ENCODE results near the gene ATP6V1E1.

DNA sequence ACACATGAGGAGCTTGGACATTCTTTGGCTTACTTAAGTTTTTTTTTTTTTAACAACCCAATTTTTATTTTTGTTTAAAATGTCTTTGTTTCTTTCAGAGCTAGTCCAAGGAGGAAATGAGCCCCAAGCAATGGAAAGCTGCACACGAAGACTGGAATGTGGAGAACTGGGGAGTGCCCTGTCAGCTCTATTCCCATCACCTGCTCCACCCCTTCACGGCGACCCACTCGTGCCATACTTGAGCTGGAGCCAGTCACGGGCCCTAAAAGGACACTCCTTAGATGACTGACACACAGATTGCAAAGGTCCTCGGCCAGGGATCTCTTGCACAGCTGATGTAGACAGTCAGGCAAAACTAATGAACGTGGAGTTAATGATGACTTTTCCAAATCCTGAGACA, 75.8 kb downstream of the ATP6V1E1 start:
- TF ChIP-seq CTCF (IDR thresholded peaks at IDR 0.05) (no peak), POLR2A (IDR thresholded peaks at IDR 0.05) (no peak)
